HCT116 (cell line): Measurements from ENCODE around the gene INSL4. TPM values are rescaled to one million over a fixed set of nuclear protein-coding genes. Genes with fewer than 3 reads are reported as not detected.

Experiments
- ATAC-seq: fragments of 200-7000 bp; cut with Tn5 transposase; 2 replicates; pipeline ENCODE4 v1.9.1; 2020; ENCODE audit warnings: mild to moderate bottlenecking, moderate library complexity
- BruUV-seq: library from RNA; stranded (reverse); fragments of 400-500 nt; replicated peaks from 2 replicates; lab custom pipeline; 2021; lab: Mats Ljungman, UMichigan
- CTCF ChIA-PET: fragments of 300-600 bp; sonication (Branson Sonifier 250); formaldehyde crosslinking; loops from one replicate; lab custom pipeline; 2021; ENCODE audit warnings: antibody characterized with exemption; lab: Charles Lee
- POLR2A ChIA-PET: fragments of 300-600, 350-600 bp; sonication (Branson Sonifier 250); formaldehyde crosslinking; loops from one replicate; lab custom pipeline; 2021; ENCODE audit warnings: antibody characterized with exemption; lab: Charles Lee
- RAD21 ChIA-PET, 2 experiments: fragments of 300-600 bp; sonication (Branson Sonifier 250); formaldehyde crosslinking; loops; one replicate each; lab custom pipeline; 2023; ENCODE audit warnings: low total read pairs in 2 of 2; ENCODE audit not compliant: uncharacterized antibody in 2 of 2, unreplicated experiment in 2 of 2, low non-redundant PET in 1 of 2; lab: Charles Lee
- DNase-seq: peaks from one replicate; pipeline ENCODE4 v3.0.0-alpha.2; 2010; ENCODE audit warnings: low read depth, low spot score
- H2AFZ ChIP-seq: fragments of 200-600 bp; shearing (Covaris generic), sonication (generic); 2 replicates; pipeline ENCODE4 v1.6.1; 2017; ENCODE audit warnings: low read depth, mixed run types, mixed read lengths, antibody characterized with exemption, low read length; ENCODE audit not compliant: poor library complexity, severe bottlenecking
- H3K27ac ChIP-seq: 2 replicates; pipeline ENCODE4 v1.5.1; 2012; ENCODE audit warnings: low read depth, low read length
- H3K27me3 ChIP-seq: fragments of 200-600 bp; sonication (generic); 2 replicates; pipeline ENCODE4 v1.6.1; 2016; ENCODE audit warnings: mixed run types, low read length, mixed read lengths; ENCODE audit not compliant: insufficient read depth
- H3K36me3 ChIP-seq, 2 experiments: fragments of 200-500 bp in 1 of 2; fragments of 200-600 bp in 1 of 2; sonication (Bioruptor generic) in 1 of 2; sonication (generic) in 1 of 2; 2 replicates each; pipeline versions ENCODE4 v1.5.1 to v1.6.1; 2014 to 2016; ENCODE audit warnings: low read length in 2 of 2, inconsistent platforms in 1 of 2, mixed read lengths in 1 of 2, mixed run types in 1 of 2; ENCODE audit not compliant: insufficient read depth in 2 of 2, control insufficient read depth in 1 of 2
- H3K4me1 ChIP-seq, 2 experiments: fragments of 200-600 bp in 1 of 2; sonication (generic) in 1 of 2; 2 replicates each; pipeline versions ENCODE4 v1.5.1 to v1.6.1; 2012 to 2017; ENCODE audit warnings: low read length in 2 of 2, inconsistent platforms in 1 of 2, mild to moderate bottlenecking in 1 of 2, mixed read lengths in 1 of 2, mixed run types in 1 of 2, moderate library complexity in 1 of 2; ENCODE audit not compliant: insufficient read depth in 2 of 2, control insufficient read depth in 1 of 2
- H3K4me2 ChIP-seq: fragments of 200-600 bp; sonication (generic); 2 replicates; pipeline ENCODE4 v1.6.1; 2017; ENCODE audit warnings: mixed run types, low read length, mixed read lengths
- H3K4me3 ChIP-seq, 2 experiments: fragments of 200-600 bp in 1 of 2; sonication (generic) in 1 of 2; replicated peaks in 1 of 2; 2 replicates each; pipeline ENCODE4 v1.5.1; 2011 to 2016; ENCODE audit warnings: low read length in 2 of 2, control low read depth in 1 of 2, low read depth in 1 of 2, mild to moderate bottlenecking in 1 of 2, mixed read lengths in 1 of 2, mixed run types in 1 of 2
- H3K79me2 ChIP-seq: fragments of 200-600 bp; sonication (generic); 2 replicates; pipeline ENCODE4 v1.6.1; 2017; ENCODE audit warnings: mild to moderate bottlenecking, mixed run types, low read length, moderate library complexity, mixed read lengths; ENCODE audit not compliant: insufficient read depth
- H3K9ac ChIP-seq: fragments of 200-600 bp; sonication (generic); 2 replicates; pipeline ENCODE4 v1.6.1; 2016; ENCODE audit warnings: low read length, mixed read lengths
- H3K9me2 ChIP-seq: fragments of 200-600 bp; sonication (generic), shearing (Covaris generic); 2 replicates; pipeline ENCODE4 v1.6.1; 2017; ENCODE audit warnings: mixed run types, mild to moderate bottlenecking, moderate library complexity; ENCODE audit not compliant: insufficient read depth
- H3K9me3 ChIP-seq, 2 experiments: fragments of 200-500 bp in 1 of 2; fragments of 200-600 bp in 1 of 2; sonication (Bioruptor generic) in 1 of 2; sonication (generic) in 1 of 2; 2 replicates each; pipeline ENCODE4 v1.6.1; 2014 to 2017; ENCODE audit warnings: low read length in 2 of 2, mixed read lengths in 2 of 2, inconsistent platforms in 1 of 2, low read depth in 1 of 2, mild to moderate bottlenecking in 1 of 2, mixed run types in 1 of 2, moderate library complexity in 1 of 2; ENCODE audit not compliant: control insufficient read depth in 1 of 2, insufficient read depth in 1 of 2
- H4K20me1 ChIP-seq: fragments of 200-600 bp; sonication (generic), shearing (Covaris generic); 2 replicates; pipeline ENCODE4 v1.6.1; 2017; ENCODE audit warnings: mixed run types, mild to moderate bottlenecking, moderate library complexity; ENCODE audit not compliant: insufficient read depth
- ATF3 ChIP-seq: IDR thresholded peaks from 2 replicates; pipeline ENCODE4 v1.6.1; 2012
- CEBPB ChIP-seq: IDR thresholded peaks from 2 replicates; pipeline ENCODE4 v1.6.1; 2012; ENCODE audit warnings: low read depth
- EGR1 ChIP-seq: IDR thresholded peaks from 2 replicates; pipeline ENCODE4 v1.6.1; 2012; ENCODE audit warnings: low read depth
- EZH2 ChIP-seq: fragments of 200-600 bp; sonication (generic); IDR thresholded peaks from 2 replicates; pipeline ENCODE4 v1.6.1; 2017; ENCODE audit warnings: antibody characterized with exemption, mixed run types
- FOSL1 ChIP-seq: IDR thresholded peaks from 2 replicates; pipeline ENCODE4 v1.6.1; 2012; ENCODE audit warnings: low read depth
- MAX ChIP-seq: IDR thresholded peaks from 2 replicates; pipeline ENCODE4 v1.6.1; 2012
- POLR2A ChIP-seq: IDR thresholded peaks from 2 replicates; pipeline ENCODE4 v1.7.0; 2011; ENCODE audit warnings: borderline replicate concordance; ENCODE audit not compliant: insufficient read depth, insufficient read length; ENCODE audit errors: extremely low read depth
- POLR2AphosphoS5 ChIP-seq: IDR thresholded peaks from 2 replicates; pipeline ENCODE4 v1.6.1; 2011; ENCODE audit warnings: mild to moderate bottlenecking, low read depth, low read length, moderate library complexity
- REST ChIP-seq: IDR thresholded peaks from 2 replicates; pipeline ENCODE4 v1.6.1; 2012; ENCODE audit warnings: low read depth
- SIN3A ChIP-seq: IDR thresholded peaks from 2 replicates; pipeline ENCODE4 v1.6.1; 2012; ENCODE audit warnings: low read depth
- SP1 ChIP-seq: IDR thresholded peaks from 2 replicates; pipeline ENCODE4 v1.6.1; 2012; ENCODE audit warnings: low read depth
- ZBTB33 ChIP-seq: IDR thresholded peaks from 2 replicates; pipeline ENCODE4 v1.6.1; 2011; ENCODE audit warnings: mild to moderate bottlenecking, low read length, moderate library complexity; ENCODE audit not compliant: insufficient replicate concordance; ENCODE audit errors: extremely low read depth
- ZFX ChIP-seq: fragments of 450-650 bp; IDR thresholded peaks from 2 replicates; pipeline ENCODE4 v1.6.1; 2017
- ZNF274 ChIP-seq: fragments of 200-500 bp; sonication (Bioruptor generic); IDR thresholded peaks from 2 replicates; pipeline ENCODE4 v1.6.1; 2014; ENCODE audit warnings: mild to moderate bottlenecking, low read depth, low read length, inconsistent platforms
- intact Hi-C: fragments of 100-400 bp; cut with micrococcal nuclease; formaldehyde crosslinking; loops from 2 replicates; pipeline ENCODE4 v1.10.0; 2022
- total RNA-seq: library from RNA; stranded (reverse); gene quantifications from one replicate; pipeline ENCODE4 v1.2.1, GENCODE V29; 2021; ENCODE audit not compliant: unreplicated experiment

Gene INSL4
- total RNA-seq, 1 experiment from 2014 or later, result not detected

- no peak overlapping the region for H2AFZ ChIP-seq
- no TSS peak for BruUV-seq
- no peaks in the 10 kb centered on the region for H3K9me2 ChIP-seq
- no peaks in the 10 kb centered on the region for H3K79me2 ChIP-seq
- H4K20me1 ChIP-seq, result no peaks in the 10 kb centered on the region
- H3K9me3 ChIP-seq, result no peaks in the 10 kb centered on the region
- no peak overlapping the region for H3K9ac ChIP-seq
- no peaks in the 10 kb centered on the region for H3K27me3 ChIP-seq
- H3K4me1 ChIP-seq, result no peaks in the 10 kb centered on the region
- no peak overlapping the region for H3K4me3 ChIP-seq
- RAD21 ChIA-PET, result no interaction called here
- H3K4me2 ChIP-seq, result no peak overlapping the region
- no peaks in the 10 kb centered on the region; a peak in 1 of 4 replicates for H3K36me3 ChIP-seq
- TF ChIP-seq ZFX (no peak), FOSL1 (no peak), MAX (no peak), ATF3 (no peak), SIN3A (no peak), REST (no peak), POLR2AphosphoS5 (no peak), ZNF274 (no peak), POLR2A (no peak), CEBPB (no peak), EZH2 (no peak), EGR1 (no peak), ZBTB33 (no peak), SP1 (no peak)
- TF ChIP-seq, all 23 proteins: peak for 0
- CTCF ChIA-PET, result no interaction called here
- POLR2A ChIA-PET, result no interaction called here
- intact Hi-C loops, result no loop called here
- DNase-seq (no peak), ATAC-seq (no peak)
- H3K27ac ChIP-seq, result no peak overlapping the region
These were observed 26.1 kb upstream of the INSL4 start for GRCh38 chr9:5205071-5205470.
